ENCODE measurements around the gene HES2.
"Not testable (repeated sequence)": the region's sequence is repeated elsewhere in the genome, so short reads cannot be mapped to it uniquely, and the experiment has no call there.

DNA sequence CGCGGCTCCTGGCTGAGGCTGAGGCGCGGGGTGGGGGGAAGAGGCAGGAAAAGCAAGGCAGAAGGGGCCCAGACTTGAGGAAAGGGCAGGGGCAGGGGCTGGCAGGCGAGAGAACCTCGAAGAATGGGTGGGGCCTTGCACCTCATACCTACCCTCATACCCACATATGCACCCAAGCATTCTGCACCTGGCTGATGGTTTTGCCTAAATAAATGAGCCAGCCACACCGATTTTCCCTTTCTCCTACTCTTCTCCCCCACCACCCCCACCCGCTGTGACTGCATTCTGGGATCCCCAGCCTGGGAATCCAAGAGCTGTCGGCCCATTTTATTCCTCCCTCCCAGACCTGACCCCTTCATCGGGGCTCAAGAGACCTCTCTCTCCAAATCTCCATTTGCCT, 30.8 kb upstream of the HES2 start:
- TF ChIP-seq CTCF, POLR2A (IDR thresholded peaks at IDR 0.05): not testable (repeated sequence)

Data from lower leg skin (tissue), 3 donors.